Measurements from ENCODE around the gene SH3TC2.

Gene SH3TC2

DNA sequence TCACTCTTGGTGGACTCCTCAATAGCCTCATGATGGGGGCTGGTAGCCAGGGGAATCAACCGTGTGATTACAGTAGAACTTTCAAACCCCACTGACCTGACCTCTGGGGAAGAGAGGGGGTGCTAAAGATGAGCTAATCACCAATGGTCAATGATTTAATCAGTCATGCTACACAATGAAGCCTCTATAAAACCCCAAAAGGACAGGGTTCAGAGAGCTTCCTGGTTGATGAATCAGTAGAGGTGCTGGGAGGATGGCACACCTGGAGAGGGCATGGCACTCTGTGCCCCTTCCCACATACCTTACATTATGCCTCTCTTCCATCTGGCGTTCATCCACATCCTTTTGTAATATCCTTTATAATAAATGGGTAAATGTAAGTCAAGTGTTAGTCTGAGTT lies 8.9 kb upstream of the SH3TC2 start:
- no peak overlapping the region for H3K9ac ChIP-seq (ENCODE audit: insufficient read length)
- no peak overlapping the region for H3K27ac ChIP-seq
- no peak overlapping the region for H3K4me3 ChIP-seq
- H3K9me3 ChIP-seq (ENCODE audit: low read depth, low read length) = no peaks in the 10 kb centered on the region
- H3K36me3 ChIP-seq (ENCODE audit: insufficient read depth, low read length) = no peaks in the 10 kb centered on the region
- TF ChIP-seq FOXP2 (optimal IDR thresholded peaks at IDR 0.05; ENCODE audit: control extremely low read depth, extremely low read length, insufficient read depth) = no peak
- TF ChIP-seq EZH2 (IDR thresholded peaks at IDR 0.05) = no peak
- no peak for TF ChIP-seq POLR2AphosphoS5 (IDR thresholded peaks at IDR 0.05; ENCODE audit: borderline replicate concordance, low read depth, low read length)
- no peak for DNase-seq (ENCODE audit: low read depth, low spot score)

GRCh38 chr5:149071216-149071615 lies 8.4 kb upstream of the SH3TC2 start:
- no peak for DNase-seq (ENCODE audit: low read depth, low spot score)
- H3K36me3 ChIP-seq (ENCODE audit: insufficient read depth, low read length) = no peaks in the 10 kb centered on the region
- no peak for TF ChIP-seq EZH2 (IDR thresholded peaks at IDR 0.05)
- no peak for TF ChIP-seq FOXP2 (optimal IDR thresholded peaks at IDR 0.05; ENCODE audit: control extremely low read depth, extremely low read length, insufficient read depth)
- no peak for TF ChIP-seq POLR2AphosphoS5 (IDR thresholded peaks at IDR 0.05; ENCODE audit: borderline replicate concordance, low read depth, low read length)
- H3K4me3 ChIP-seq = no peak overlapping the region
- H3K9me3 ChIP-seq (ENCODE audit: low read depth, low read length) = no peaks in the 10 kb centered on the region
- H3K9ac ChIP-seq (ENCODE audit: insufficient read length) = no peak overlapping the region
- H3K27ac ChIP-seq = no peak overlapping the region

- DNase-seq (ENCODE audit: low read depth, low spot score) = no peak
- no peak overlapping the region for H3K9ac ChIP-seq (ENCODE audit: insufficient read length)
- no peak overlapping the region for H3K4me3 ChIP-seq
- TF ChIP-seq EZH2 (IDR thresholded peaks at IDR 0.05) (no peak), FOXP2 (optimal IDR thresholded peaks at IDR 0.05; ENCODE audit: control extremely low read depth, extremely low read length, insufficient read depth) (no peak), POLR2AphosphoS5 (IDR thresholded peaks at IDR 0.05; ENCODE audit: borderline replicate concordance, low read depth, low read length) (no peak)
- H3K27ac ChIP-seq = no peak overlapping the region
- no peaks in the 10 kb centered on the region for H3K36me3 ChIP-seq (ENCODE audit: insufficient read depth, low read length)
- H3K9me3 ChIP-seq (ENCODE audit: low read depth, low read length) = no peaks in the 10 kb centered on the region
These were observed 6.8 kb upstream of the SH3TC2 start for GRCh38 chr5:149069711-149070110.

- H3K27ac ChIP-seq = no peak overlapping the region
- TF ChIP-seq FOXP2 (optimal IDR thresholded peaks at IDR 0.05; ENCODE audit: control extremely low read depth, extremely low read length, insufficient read depth) = no peak
- no peak for TF ChIP-seq POLR2AphosphoS5 (IDR thresholded peaks at IDR 0.05; ENCODE audit: borderline replicate concordance, low read depth, low read length)
- no peak for TF ChIP-seq EZH2 (IDR thresholded peaks at IDR 0.05)
- H3K9ac ChIP-seq (ENCODE audit: insufficient read length) = no peak overlapping the region
- H3K36me3 ChIP-seq (ENCODE audit: insufficient read depth, low read length) = no peaks in the 10 kb centered on the region
- no peak overlapping the region for H3K4me3 ChIP-seq
- H3K9me3 ChIP-seq (ENCODE audit: low read depth, low read length) = no peaks in the 10 kb centered on the region
- DNase-seq (ENCODE audit: low read depth, low spot score) = no peak
These were observed 1.1 kb upstream of the SH3TC2 start for GRCh38 chr5:149063896-149064478.

DNA sequence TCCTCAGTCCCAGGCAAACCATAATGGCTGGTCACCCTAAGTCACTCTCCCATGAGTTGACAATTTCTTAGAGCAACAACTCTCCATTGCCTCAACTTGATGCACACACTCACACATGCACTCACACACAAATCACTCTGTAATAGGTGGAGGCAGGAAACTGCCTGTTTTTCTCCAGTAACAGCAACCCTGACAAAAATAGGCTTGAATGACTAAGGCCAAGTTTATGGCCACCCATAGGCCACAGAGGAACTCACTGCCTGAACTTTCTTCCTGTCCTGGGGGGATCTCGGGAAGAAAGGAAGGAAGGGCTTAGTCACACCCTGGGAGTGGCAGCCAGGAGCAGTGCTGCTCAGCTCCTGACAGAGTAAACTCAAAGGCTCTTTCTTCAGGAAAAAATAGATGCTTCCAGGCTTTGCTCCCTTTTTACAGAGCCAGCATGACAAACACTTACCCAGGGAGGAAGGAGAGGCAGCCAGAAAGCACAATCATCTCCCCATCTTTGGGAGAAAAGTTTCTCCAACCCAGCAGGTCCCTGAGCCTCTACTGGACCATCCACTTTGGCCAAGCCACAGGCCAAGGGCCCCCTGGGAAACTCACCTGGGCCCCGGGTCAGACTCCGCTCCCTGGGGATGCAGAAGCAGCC lies 368 bp downstream of the SH3TC2 start:
- Histone ChIP-seq H3K27ac (no peak overlapping the region), H3K36me3 (ENCODE audit: insufficient read depth, low read length) (no peaks in the 10 kb centered on the region), H3K9ac (ENCODE audit: insufficient read length) (no peak overlapping the region), H3K9me3 (ENCODE audit: low read depth, low read length) (no peaks in the 10 kb centered on the region), H3K4me3 (no peak overlapping the region)
- TF ChIP-seq FOXP2 (optimal IDR thresholded peaks at IDR 0.05; ENCODE audit: control extremely low read depth, extremely low read length, insufficient read depth) = no peak
- TF ChIP-seq EZH2 (IDR thresholded peaks at IDR 0.05) = no peak
- no peak for TF ChIP-seq POLR2AphosphoS5 (IDR thresholded peaks at IDR 0.05; ENCODE audit: borderline replicate concordance, low read depth, low read length)
- no peak for DNase-seq (ENCODE audit: low read depth, low spot score)

DNA sequence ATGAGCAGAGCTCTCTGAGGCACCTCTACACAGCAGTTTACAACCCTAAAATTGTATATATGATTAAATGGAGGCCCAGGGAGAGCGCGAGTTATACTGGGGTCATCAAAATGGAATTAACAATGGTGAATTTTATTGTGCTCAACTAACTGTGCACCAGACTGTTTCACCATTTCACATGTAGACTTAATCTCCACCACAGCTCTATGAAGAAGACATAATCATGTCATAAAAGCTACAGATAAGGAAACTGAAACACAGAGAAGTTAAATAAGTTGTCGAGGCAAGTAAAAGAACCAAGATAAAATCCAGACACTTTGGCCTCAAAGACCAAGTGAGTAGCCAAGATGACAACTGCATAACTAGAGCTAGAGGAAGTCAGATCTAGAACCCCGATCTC lies 1.5 kb downstream of the SH3TC2 start:
- Histone ChIP-seq H3K9ac (ENCODE audit: insufficient read length) (no peak overlapping the region), H3K4me3 (no peak overlapping the region), H3K9me3 (ENCODE audit: low read depth, low read length) (no peaks in the 10 kb centered on the region), H3K36me3 (ENCODE audit: insufficient read depth, low read length) (no peaks in the 10 kb centered on the region), H3K27ac (no peak overlapping the region)
- TF ChIP-seq POLR2AphosphoS5 (IDR thresholded peaks at IDR 0.05; ENCODE audit: borderline replicate concordance, low read depth, low read length) = no peak
- TF ChIP-seq EZH2 (IDR thresholded peaks at IDR 0.05) = no peak
- no peak for TF ChIP-seq FOXP2 (optimal IDR thresholded peaks at IDR 0.05; ENCODE audit: control extremely low read depth, extremely low read length, insufficient read depth)
- DNase-seq (ENCODE audit: low read depth, low spot score) = no peak

GRCh38 chr5:149060325-149060724 lies 2.5 kb downstream of the SH3TC2 start:
- no peak for TF ChIP-seq FOXP2 (optimal IDR thresholded peaks at IDR 0.05; ENCODE audit: control extremely low read depth, extremely low read length, insufficient read depth)
- Histone ChIP-seq H3K9me3 (ENCODE audit: low read depth, low read length) (no peaks in the 10 kb centered on the region), H3K36me3 (ENCODE audit: insufficient read depth, low read length) (no peaks in the 10 kb centered on the region), H3K4me3 (no peak overlapping the region), H3K9ac (ENCODE audit: insufficient read length) (no peak overlapping the region), H3K27ac (no peak overlapping the region)
- DNase-seq (ENCODE audit: low read depth, low spot score) = no peak

DNA sequence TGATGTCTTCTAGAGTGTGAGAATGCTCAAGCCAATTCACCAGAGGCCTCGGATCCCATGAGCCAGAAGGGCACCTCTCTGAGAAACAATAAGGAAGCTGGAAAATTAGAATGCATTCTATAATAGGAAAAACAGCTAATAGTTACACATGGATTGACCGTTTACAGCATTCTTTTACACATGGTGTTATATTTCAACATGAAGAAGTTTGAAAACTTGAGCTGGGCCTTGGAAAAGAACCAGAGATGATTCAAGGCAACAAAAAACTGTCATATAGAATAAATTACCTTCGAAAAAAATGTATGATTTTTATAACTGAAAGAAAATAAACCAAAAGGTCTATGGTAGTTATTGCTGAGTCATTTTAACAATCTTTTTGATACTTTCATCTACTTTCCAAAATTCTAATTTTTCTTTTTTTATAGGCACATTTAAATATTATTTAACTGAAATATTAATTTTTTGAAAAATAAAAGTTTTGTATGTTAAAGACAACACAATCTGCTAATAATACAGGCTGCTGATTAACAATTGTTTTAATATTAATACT lies 6.2 kb downstream of the SH3TC2 start:
- no peak for TF ChIP-seq FOXP2 (optimal IDR thresholded peaks at IDR 0.05; ENCODE audit: control extremely low read depth, extremely low read length, insufficient read depth)
- no peak for TF ChIP-seq POLR2AphosphoS5 (IDR thresholded peaks at IDR 0.05; ENCODE audit: borderline replicate concordance, low read depth, low read length)
- no peak for TF ChIP-seq EZH2 (IDR thresholded peaks at IDR 0.05)
- H3K9ac ChIP-seq (ENCODE audit: insufficient read length) = no peak overlapping the region
- H3K36me3 ChIP-seq (ENCODE audit: insufficient read depth, low read length) = no peaks in the 10 kb centered on the region
- no peak overlapping the region for H3K27ac ChIP-seq
- H3K9me3 ChIP-seq (ENCODE audit: low read depth, low read length) = no peaks in the 10 kb centered on the region
- no peak overlapping the region for H3K4me3 ChIP-seq
- DNase-seq (ENCODE audit: low read depth, low spot score) = no peak
